ENCODE data around the gene PSEN2. TPM values are rescaled to one million over a fixed set of nuclear protein-coding genes. Genes with fewer than 3 reads are reported as not detected.

The PSEN2 gene
- total and polyA plus RNA-seq, 10 of the 15 experiments (the other 5 are each of a cell fraction or from before 2014, with no cell fraction given): 0.90 to 13.3 (median 7.0) TPM

DNA sequence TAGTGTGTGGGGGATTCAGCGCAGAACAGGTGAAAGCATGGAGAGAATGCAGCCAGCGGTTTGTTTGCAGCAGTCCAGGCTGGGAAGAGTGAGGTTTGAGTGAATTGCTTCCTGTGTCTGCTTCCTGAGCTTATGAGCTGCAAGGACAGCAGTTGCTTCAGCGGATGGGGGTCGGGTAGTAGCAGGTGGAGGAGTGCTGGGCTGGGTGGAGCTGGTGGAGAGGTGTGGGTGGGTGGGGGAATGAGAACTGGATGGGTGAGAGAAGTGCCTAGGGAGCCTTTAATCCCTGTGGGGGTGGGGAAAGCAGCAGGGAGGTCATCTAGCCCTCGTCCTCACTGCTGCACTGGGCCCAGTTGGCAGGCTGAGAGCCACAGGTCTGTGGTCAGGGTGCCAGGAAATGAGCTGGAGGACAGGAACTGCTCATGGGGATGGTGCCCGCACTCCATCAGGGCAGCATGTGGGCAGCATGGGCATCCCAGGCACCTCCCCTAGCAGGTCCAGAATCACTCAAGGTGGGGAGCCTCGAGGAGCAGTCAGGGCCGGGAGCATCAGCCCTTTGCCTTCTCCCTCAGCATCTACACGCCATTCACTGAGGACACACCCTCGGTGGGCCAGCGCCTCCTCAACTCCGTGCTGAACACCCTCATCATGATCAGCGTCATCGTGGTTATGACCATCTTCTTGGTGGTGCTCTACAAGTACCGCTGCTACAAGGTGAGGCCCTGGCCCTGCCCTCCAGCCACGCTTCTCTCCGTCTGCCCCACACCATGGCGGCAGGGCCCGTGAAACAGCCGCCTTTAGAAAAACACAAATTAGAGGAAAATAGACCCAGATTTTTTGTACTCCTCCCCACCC is 14.8 kb downstream of the PSEN2 start:
- Histone ChIP-seq H2AFZ (ENCODE audit: control insufficient read depth, low read depth, low read length) (peak overlapping the region; percentile 45), H3K9me3 (replicated peaks; ENCODE audit: control insufficient read depth, insufficient read depth, low read length) (no peaks in the 10 kb centered on the region), H3K27ac (ENCODE audit: control insufficient read depth, insufficient read depth) (peak overlapping the region; percentile 45), H3K4me3 (no peak overlapping the region), H3K4me1 (ENCODE audit: control insufficient read depth, insufficient read depth, low read length) (peaks cover 53% of the 10 kb centered on the region), H3K4me2 (ENCODE audit: control insufficient read depth, insufficient read depth) (peak overlapping the region; percentile 25), H3K27me3 (replicated peaks in 1 of 2; ENCODE audit: control insufficient read depth in 2 of 2, insufficient read depth in 2 of 2, low read length in 1 of 2) (no peaks in the 10 kb centered on the region), H3K9ac (ENCODE audit: control insufficient read depth, insufficient read depth, low read length) (no peak overlapping the region), H4K20me1 (ENCODE audit: control insufficient read depth, insufficient read depth) (no peaks in the 10 kb centered on the region), H3K79me2 (ENCODE audit: control insufficient read depth, insufficient read depth, low read length) (no peaks in the 10 kb centered on the region), H3K36me3 (ENCODE audit: control insufficient read depth in 2 of 2, insufficient read depth in 2 of 2, low read length in 1 of 2) (no peaks in the 10 kb centered on the region; a peak in 1 of 4 replicates)
- 93% methylated on average over 18 of the region's 20 CpGs for WGBS (ENCODE audit: insufficient coverage, insufficient replicate concordance, low lambda C conversion rate, missing lambda C conversion rate)
- no peak for ATAC-seq
- no peak for DNase-seq (ENCODE audit: low read depth, low spot score)
- in situ Hi-C loops (cut with MboI): no loop called here
- BruUV-seq (replicated peaks): no TSS peak
- intact Hi-C loops (cut with micrococcal nuclease; ENCODE audit: unreplicated experiment): no loop called here
- no peak for FAIRE-seq
- POLR2A ChIA-PET: interaction anchor here (0.6 to 1.1 kb wide), 2 partner anchors 54 to 129 kb away, joined by 3 to 4 read pairs; partner anchors contain the start of gene COQ8A
- SMC1A ChIA-PET (ENCODE audit: uncharacterized antibody, unreplicated experiment): interaction anchor here (2.4 kb wide), 1 partner anchor 57 kb away, joined by 7 read pairs; no protein-coding TSS in a partner anchor
- TF ChIP-seq IKZF2 (IDR thresholded peaks at IDR 0.05) (no peak), RUNX3 (IDR thresholded peaks at IDR 0.05; ENCODE audit: low read length) (0 out of 2 replicates have a peak, but pooled peaks have one; percentile 22)
- CTCF ChIA-PET: no interaction called here
- RAD21 ChIA-PET (ENCODE audit: unreplicated experiment): interaction anchor here (1.1 to 1.5 kb wide), 2 partner anchors 30 to 111 kb away, joined by 3 read pairs; no protein-coding TSS in a partner anchor

GRCh38 chr1:226886122-226886901 is 15.9 kb downstream of the PSEN2 start:
- whole genome bisulfite sequencing (ENCODE audit: insufficient coverage, insufficient replicate concordance, low lambda C conversion rate, missing lambda C conversion rate): 50% methylated on average over 9 of the region's 9 CpGs
- CTCF ChIA-PET: interaction anchor here (1.0 kb wide), 1 partner anchor 260 kb away, joined by 3 read pairs; no protein-coding TSS in a partner anchor

More at GRCh38 chr1:226886122-226886901, 15.9 kb downstream of the PSEN2 start:
- H3K9me3 ChIP-seq (replicated peaks; ENCODE audit: control insufficient read depth, insufficient read depth, low read length): no peaks in the 10 kb centered on the region
- 0 out of 2 replicates have a peak overlapping the region, but pooled peaks have one; percentile 29 for H3K4me3 ChIP-seq
- TF ChIP-seq MEF2B (IDR thresholded peaks at IDR 0.05; ENCODE audit: partially characterized antibody, poor library complexity, severe bottlenecking): peak; percentile 13
- 0 out of 2 replicates have a peak, but pooled peaks have one; percentile 40 for TF ChIP-seq MEF2A (IDR thresholded peaks at IDR 0.05; ENCODE audit: insufficient read depth, low read depth, low read length)
- no peak for TF ChIP-seq NR2F1 (conservative IDR thresholded peaks at IDR 0.05)
- no peak for TF ChIP-seq POU2F2 (IDR thresholded peaks at IDR 0.05; ENCODE audit: borderline replicate concordance, low read depth, low read length)
- TF ChIP-seq TCF3 (IDR thresholded peaks at IDR 0.05; ENCODE audit: borderline replicate concordance, insufficient read depth, low read depth, low read length): no peak
- H3K27me3 ChIP-seq (replicated peaks in 1 of 2; ENCODE audit: control insufficient read depth in 2 of 2, insufficient read depth in 2 of 2, low read length in 1 of 2): no peaks in the 10 kb centered on the region
- no peak overlapping the region for H3K9ac ChIP-seq (ENCODE audit: control insufficient read depth, insufficient read depth, low read length)
- no TSS peak for BruUV-seq (replicated peaks)
- H3K4me2 ChIP-seq (ENCODE audit: control insufficient read depth, insufficient read depth): peak overlapping the region; percentile 57
- no peaks in the 10 kb centered on the region for H3K79me2 ChIP-seq (ENCODE audit: control insufficient read depth, insufficient read depth, low read length)
- DNase-seq (ENCODE audit: low read depth, low spot score) (no peak), ATAC-seq (no peak), FAIRE-seq (no peak)
- intact Hi-C loops (cut with micrococcal nuclease; ENCODE audit: unreplicated experiment): no loop called here
- peaks cover 0 to 4% of the 10 kb centered on the region in 2 experiments; a peak in 1 of 4 replicates for H3K36me3 ChIP-seq (ENCODE audit: control insufficient read depth in 2 of 2, insufficient read depth in 2 of 2, low read length in 1 of 2)
- no peak overlapping the region for H3K27ac ChIP-seq (ENCODE audit: control insufficient read depth, insufficient read depth)
- no peaks in the 10 kb centered on the region for H4K20me1 ChIP-seq (ENCODE audit: control insufficient read depth, insufficient read depth)
- ChIA-PET SMC1A (ENCODE audit: uncharacterized antibody, unreplicated experiment) (no interaction called here), POLR2A (no interaction called here), RAD21 (ENCODE audit: unreplicated experiment) (no interaction called here)
- in situ Hi-C loops (cut with MboI): no loop called here
- no peak overlapping the region; the same call in 1 of the 2 replicates for H2AFZ ChIP-seq (ENCODE audit: control insufficient read depth, low read depth, low read length)
- peaks cover 53% of the 10 kb centered on the region for H3K4me1 ChIP-seq (ENCODE audit: control insufficient read depth, insufficient read depth, low read length)

Measured in GM12878 (cell line).